Measurements from ENCODE around the gene SZT2.
"Not testable (repeated sequence)": the region's sequence is repeated elsewhere in the genome, so short reads cannot be mapped to it uniquely, and the experiment has no call there.

The SZT2 gene

DNA sequence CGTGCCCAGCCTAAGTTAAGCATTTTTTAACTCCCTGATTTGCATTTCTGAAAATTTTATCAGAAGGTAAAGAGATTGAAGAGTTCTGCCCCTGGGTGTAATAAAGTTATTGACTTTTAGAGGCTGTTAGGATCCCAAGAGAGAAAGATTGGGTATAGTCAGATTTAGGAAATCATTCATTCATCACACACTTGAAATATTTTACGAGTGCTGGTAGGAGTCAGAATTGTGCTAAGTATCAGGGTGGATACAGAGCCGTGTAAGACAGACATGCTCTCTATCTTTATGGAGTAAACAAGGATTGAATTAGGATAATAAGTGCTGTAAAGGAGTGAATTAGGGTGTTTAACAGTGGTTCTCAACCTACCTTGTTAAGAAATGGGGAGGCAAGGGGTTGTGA lies 3.0 kb downstream of the SZT2 start:
- no peak for DNase-seq

DNA sequence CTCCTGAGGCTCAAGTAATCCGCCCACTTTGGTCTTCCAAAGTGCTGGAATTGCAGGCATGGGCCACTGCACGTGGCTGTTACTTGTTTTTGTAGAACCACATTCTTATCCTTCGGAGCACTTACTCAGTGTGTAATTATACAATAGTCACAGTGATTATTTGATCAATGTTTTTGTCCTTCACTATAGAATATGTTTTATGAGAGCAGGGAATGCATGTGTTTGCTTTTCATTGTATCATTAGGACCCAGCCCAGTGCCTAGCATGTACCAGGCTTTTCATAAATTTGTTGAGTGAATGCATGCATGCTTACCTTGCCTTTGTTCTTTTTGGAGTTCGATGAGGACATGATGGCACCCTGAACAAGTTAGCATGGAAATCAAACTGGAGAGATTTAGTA lies 5.8 kb downstream of the SZT2 start:
- DNase-seq, result no peak

DNA sequence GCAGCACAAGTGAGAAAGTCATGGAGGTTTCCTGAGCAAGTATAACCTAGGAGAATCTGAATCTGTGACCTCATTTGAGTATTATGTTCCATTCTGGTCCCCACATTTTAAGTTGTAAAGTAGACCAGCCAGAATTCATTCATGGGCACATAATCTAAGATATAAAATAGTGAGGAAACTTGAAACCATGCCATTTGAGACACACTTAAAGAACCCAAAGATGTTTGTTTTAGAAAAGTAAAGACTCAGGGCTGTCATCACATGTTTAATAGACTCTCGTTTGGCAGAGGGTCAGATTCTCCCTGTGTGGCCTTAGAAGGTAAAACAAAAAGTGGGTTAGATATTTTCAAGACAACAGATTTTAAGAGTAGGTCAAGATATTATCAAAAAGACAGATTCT lies 6.4 kb downstream of the SZT2 start:
- DNase-seq, result no peak

DNA sequence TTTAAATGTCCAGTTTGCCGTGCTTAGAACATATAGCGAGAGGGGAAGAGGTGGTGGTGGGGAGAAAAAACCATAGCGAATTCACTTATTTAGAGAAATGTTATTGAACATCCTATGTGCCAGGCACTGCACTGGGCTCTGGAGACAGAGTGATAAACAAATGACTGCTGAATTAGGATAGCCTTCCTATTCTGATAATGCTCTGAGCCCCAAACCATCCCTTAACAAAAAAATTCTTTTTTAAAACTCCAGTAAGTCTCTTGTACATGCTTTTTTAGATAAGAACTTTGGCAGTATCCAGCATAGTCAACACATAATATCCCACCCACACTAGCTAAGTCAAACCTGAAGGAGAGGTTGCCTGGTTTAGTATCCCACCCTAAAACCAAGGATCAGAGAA lies 8.5 kb downstream of the SZT2 start:
- no peak for DNase-seq

DNA sequence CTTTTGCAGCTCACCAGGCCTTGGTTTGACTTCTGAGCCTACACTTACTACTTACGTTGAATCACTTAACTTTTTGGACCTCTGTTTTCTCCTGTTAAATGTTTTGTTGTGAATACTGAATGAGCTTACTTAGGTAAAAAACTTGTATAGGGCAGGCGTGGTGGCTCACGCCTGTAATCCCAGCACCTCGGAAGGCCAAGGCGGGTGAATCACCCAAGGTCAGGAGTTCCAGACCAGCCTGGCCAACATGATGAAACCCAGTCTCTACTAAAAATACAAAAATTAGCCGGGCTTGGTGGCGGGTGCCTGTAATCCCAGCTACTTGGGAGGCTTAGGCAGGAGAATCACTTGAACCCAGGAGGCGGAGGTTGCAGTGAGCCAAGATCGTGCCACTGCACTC lies 10.7 kb downstream of the SZT2 start:
- not testable (repeated sequence) for DNase-seq

DNA sequence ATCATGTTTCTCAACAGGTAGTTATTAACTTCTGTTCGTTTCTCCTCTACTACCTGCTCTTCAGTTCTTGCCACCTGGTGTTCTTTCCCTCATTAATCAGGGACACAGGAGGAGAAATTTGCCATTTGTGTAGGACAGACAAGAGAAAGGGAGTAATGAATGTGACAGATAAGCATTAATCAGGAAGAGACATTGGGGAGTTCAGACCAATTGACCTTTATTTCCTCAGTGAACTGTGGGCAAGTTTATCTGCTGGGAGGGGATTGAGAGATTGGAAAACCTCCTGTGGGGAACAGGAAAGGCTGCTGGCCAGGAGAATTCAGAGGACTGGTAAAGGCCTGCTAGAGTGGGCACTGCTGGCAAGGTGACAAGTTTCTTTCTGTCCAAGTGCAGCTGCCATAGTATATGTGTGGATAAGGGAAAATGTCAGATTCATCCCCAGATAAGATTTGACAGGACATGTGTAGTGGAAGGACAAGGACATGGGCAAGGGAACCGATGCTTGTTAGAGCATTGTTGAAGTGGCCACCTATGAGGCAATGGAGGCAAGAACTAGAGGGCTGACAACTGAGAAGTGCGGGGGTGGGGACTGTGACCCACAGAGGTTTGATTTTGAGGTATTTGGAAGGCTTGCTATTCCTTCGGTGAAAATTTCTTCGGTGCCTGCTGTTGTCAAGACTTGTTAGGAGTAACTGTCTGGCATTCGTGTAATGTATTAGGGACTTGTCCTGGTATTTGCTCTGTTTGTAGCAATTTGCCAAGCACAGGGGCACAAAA lies 12.6 kb downstream of the SZT2 start:
- DNase-seq, result no peak

DNA sequence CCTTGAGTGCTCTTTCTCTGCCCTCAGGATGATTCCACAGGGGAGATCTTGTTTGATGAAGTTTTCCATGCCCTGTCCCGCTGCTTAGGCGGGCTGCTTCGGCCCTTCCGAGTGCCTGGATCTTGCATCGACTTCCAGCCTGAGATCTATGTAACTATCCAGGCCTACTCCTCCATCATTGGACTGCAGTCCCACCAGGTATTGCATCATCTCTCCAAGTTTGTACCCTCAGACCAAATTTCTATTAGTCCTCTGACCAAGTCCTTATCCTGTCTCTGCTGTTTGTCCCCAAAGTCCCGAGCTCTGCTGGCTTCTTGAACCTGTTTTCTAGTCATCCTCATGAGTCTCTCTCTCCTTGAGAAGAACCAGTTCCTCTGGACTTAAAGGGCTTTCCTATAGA lies 14.7 kb downstream of the SZT2 start:
- no peak for DNase-seq

DNA sequence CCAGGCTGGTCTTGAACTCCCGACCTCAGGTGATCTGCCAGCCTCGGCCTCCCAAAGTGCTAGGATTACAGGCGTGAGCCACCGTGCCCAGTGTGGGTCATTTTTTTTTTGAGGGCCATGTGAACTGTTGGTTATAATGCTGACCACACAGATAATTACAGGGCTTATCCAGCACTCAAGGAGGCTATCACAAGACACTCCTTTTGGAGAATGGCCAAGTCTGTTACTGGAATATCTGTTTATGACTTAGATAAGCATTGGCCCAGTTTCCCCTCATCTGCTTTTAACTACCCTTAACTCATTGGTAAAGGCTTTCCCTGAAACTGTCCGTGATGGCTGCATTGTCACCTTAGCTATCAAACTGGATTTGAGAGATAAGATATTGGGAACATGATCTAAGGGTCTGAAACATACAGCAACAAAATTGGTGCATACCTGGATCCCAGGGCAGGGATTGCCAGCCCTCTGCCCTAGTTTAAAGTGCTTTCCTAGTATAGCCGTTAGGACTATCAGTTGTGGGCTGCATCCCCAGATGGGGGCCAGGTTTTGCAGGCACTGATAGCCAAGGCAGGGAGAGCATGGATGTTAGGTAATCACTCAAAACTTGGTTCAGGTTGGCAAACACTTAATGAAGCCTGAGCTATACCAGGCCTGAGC lies 15.6 kb downstream of the SZT2 start:
- DNase-seq, result no peak

DNA sequence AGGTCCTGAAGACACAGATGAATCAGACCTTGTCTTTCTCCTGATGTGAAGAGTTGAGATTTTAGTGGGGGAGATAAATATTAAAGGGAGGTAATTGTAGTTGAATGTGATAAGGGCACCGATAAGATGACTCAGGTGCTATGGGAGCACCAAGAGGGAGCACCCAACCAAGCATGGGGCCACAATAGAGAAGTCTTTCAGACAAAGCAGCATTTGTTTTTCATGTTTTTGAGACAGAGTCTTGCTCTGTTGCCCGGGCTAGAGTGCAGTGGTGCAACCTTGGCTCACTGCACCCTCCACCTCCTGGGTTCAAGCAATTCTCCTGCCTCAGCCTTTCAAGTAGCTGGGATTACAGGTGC lies 16.2 kb downstream of the SZT2 start:
- DNase-seq, result no peak

DNA sequence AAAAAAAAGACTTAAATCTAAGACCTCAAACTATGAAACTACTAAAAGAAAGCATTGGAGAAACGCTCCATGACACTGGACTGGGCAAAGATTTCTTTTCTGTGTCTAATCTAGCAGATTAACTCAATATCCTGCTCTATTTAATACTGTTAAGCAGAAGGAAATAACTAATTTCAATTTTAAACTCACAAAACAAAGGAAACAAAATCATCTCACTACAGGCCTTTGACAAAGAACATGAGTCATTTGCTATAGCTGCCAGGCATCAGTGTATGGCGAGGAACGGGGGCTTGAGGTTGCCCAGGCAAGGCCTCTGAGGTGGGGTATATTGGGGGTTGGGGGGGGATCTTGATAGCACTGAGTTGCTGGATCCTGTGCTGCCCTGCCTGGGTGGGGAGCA lies 20.9 kb downstream of the SZT2 start:
- no peak for DNase-seq

DNA sequence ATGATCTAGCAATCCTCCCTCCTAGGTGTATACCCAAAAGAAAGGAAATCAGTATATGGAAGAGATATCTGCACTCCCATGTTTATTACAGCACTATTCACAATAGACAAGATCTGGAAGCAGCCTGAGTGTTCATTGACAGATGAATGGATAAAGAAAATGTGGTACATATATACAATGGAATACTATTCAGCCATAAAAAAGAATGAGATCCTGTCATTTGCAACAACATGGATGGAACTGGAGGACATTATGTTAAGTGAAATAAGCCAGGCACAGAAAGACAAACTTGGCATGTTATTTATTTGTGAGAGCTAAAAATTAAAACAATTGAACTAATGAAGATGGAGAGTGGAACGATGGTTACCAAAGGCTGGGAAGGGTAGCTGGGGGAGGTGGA lies 23.7 kb downstream of the SZT2 start:
- DNase-seq, result not testable (repeated sequence)

DNA sequence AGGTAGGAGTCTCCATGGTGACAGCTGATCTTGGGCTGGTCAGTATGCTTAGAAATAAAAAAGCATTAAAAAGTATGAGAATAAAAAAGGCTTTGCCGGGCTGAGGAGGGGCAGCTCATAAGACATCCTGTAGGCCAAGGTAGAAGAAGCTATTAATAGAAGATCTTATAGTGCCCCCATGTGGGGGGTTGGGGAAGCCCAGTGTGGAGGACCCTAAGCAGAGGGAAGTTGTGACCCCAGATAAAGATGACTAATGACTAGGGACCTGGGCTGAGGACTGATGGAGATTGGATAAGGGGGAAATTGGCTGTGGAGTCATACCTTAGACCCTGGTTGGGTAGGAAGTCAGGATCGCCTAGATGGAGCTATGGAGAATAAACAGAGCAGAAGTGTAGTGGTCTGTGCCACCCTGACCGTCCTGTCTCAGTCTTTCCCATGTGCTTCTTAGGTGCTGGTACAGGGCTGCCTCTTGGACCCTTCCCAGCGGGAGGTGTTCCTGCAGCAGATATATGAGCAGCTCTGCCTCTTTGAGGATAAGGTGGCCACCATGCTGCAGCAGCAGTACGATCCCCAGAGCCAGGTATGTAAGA lies 25.0 kb downstream of the SZT2 start:
- DNase-seq, result no peak

DNA sequence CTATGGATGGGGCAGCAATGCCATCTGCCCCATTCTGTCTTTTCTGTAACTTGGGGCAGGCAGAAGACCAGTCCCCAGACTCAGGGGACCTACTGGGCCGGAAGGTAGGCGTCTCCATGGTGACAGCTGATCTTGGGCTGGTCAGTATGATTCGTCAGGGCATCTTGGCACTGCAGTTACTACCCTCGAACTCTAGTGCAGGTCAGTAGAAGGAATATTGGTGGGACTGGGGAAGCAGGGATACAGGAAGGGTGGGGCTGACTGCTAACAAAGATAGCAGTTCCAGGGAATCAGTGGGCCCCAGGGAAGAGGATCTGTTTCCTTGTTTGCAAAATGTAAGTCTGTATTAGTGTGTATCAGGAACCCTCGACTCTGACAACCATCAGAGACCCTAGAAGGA lies 26.2 kb downstream of the SZT2 start:
- DNase-seq, result no peak

DNA sequence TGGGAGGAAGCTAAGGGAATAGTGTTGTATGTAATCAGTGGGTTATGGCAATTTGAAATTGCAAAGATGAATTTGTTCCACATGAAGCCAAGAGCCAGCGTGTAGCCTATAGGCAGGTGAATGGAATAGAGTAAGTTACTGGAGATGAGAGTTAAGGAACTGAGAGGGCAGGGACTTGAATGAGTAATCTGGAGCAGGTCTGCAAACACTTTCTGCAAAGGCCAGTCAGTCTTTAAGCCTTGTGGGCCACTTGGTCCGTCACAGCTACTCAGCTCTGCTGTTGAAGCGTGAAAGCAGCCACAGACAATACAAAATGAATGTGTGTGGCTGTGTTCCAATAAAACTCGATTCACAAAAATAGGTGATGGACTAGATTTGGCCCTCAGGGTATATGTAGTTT lies 29.2 kb downstream of the SZT2 start:
- no peak for DNase-seq

DNA sequence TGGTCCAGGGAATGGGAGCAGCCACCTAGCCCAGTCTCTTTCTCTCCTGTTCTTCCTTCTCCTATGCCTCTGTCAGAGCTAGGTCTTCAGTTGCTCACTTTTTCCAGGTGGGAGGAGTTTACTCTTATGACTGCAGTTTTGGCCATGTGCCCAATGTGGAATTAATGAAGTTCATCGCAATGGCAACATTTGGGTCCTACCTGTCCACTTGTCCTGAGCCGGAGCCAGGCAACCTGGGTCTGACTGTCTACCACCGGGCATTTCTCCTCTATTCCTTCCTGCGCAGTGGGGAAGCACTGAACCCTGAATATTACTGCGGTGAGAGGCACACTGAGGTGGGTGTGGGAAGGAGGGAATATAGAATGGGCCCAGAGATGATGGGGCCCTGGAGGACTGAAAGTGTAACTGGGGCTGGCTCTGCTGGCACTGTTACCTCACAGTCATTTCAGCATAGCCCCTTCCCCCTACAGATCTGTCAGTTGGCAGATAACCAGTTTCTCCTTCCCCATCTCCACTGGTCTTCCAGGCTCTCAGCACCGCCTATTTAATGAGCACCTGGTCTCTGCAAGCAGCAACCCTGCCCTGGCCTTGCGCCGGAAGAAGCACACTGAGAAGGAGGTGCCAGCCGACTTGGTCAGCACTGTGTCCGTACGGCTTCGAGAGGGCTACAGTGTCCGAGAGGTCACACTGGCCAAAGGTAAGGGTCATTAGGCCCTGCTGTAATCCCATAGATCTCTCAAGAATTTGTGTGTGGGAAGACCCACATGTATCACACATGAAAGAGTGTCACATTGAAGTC lies 30.1 kb downstream of the SZT2 start:
- no peak for DNase-seq

DNA sequence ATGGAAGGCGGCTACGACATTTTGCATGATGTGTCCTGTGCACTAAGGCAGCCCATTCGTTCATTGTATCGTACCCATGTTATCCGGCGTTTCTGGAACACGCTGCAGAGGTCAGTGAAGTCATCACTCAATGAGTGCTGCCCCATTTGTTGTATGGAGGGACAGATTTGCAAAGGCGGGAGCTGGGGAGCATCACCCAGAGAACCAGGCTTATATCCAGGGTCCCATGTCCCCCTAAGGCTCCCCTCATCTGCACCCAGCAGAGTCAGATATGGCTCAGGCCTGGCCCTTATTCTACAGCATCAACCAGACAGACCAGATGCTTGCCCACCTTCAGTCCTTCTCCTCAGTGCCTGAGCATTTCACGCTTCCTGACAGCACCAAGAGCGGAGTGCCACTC lies 31.2 kb downstream of the SZT2 start:
- no peak for DNase-seq

DNA sequence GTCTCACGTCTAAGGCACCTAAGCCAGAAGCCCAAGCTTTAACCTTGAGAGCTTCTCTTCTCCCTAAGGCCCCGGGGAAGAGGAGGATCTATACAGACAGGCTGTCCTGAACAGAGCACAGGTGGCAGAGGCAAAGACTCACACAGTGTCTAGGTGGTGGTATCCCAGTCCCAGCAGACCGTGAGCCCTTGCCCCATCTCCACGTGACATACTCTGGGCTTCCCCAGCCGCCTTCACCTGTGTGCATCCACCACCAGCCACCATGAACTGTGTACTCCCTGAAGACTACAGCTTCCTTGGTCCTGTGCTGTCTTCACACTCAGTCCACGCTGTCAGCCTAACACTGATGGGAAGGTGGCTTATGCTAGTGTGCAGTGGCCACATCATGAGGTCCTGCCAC lies 31.7 kb downstream of the SZT2 start:
- DNase-seq, result no peak

DNA sequence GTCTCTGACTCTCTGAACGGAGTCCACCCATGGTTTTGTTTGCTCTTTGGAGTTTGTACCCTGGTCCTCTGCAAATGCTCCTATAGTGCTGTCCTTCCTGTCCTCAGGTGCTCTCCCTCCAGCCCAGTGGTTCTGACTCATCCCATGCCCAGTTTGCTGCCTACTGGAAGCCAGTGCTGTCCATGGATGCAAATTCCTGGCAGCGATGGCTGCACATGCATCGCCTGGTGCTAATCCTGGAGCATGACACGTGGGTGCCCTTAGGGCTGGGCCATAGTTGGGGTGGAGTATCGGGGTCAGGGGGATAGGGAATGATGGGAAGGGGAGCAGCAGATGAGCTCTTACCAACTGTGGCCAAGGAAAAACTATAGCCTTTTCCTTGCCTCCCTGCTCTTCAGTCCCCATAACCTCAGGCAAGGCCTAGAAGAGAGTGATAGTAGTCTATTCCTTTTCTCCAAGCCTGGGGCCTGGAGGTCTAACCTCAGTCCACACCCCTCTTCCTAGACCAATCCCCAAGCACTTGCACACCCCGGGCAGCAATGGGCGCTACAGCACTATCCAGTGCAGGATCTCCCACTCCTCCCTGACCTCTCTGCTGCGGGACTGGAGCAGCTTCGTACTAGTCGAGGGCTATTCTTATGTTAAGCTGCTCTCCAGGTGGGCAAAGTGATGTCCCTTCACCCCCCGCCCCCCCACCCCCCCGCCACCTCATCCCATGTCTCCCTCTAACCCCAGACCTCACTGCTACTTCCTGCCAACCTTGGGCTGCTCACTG lies 32.5 kb downstream of the SZT2 start:
- no peak for DNase-seq

DNA sequence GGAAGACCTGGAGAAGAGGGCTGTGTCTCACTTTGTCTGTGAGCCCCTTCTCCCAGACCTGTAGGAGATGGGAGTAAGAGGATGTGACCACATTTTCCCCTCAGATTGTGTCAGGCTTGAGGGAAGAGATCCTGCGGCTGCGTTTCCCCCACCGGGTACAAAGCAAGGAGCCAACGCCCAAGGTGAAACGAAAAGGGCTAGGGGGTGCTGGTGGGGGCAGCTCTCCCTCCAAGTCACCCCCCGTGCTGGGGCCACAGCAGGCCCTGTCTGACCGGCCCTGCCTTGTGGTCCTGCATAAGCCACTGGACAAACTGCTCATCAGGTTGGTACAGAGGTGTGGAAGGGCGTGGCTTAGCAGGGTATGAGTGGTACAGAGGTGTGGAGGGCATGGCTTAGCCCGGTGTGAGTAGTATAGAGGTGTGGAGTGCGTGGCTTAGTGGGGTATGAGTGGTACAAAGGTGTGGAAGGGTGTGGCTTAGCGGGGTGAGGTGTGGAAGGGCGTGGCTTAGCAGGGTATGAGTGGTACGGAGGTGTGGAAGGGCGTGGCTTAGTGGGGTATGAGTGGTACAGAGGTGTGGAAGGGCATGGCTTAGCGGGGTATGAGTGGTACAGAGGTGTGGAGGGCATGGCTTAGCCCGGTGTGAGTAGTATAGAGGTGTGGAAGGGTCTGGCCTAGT lies 33.4 kb downstream of the SZT2 start:
- no peak for DNase-seq

DNA sequence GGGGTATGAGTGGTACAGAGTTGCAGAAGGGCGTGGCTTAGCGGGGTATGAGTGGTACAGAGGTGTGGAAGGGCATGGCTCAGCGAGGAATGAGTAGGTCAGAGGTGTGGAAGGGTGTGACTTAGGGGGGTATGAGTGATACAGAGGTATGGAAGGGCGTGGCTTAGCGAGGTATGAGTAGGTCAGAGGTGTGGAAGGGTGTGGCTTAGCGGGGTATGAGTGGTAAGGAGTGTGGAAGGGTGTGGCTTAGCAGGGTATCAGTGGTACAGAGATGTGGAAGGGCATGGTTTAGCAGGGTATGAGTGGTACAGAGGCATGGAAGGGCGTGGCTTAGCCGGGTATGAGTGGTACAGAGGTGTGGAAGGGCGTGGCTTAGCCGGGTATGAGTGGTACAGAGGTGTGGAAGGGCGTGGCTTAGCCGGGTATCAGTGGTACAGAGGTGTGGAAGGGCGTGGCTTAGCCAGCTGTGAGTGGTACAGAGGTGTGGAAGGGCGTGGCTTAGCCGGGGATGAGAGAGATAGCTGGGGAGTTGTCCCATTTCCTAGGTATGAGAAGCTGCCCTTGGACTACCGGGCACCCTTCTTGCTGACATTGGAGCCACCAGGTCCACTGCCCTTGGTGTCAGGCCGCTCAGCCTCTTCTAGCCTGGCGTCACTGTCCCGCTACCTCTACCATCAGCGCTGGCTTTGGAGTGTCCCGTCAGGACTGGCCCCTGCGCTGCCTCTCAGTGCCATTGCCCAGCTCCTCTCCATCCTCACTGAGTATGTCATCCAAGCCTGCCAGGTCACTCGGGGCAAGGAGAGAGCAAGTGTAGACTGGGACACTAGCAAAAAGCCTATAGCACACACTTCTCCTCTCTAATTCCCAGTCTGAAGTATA lies 34.2 kb downstream of the SZT2 start:
- DNase-seq, result no peak

DNA sequence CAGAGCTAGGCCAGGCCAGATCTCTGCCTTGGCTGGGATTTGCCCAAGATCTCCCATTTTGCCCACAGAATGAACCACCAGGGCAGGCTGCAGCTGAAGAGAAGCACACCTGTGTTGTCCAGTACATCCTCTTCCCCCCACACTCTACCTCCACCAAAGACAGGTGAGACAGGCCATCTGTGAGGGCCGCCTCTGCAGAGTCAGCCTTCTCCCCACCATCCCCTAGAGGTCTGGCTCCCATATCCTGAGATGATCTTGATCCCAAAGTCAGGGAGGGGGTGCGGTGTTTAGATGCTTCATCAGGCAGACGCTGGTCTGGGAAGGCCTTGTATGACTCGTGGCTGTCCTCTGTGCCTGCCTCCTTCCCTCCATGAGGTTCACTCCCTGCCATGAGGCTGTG lies 35.3 kb downstream of the SZT2 start:
- no peak for DNase-seq
